NCI-H345 treated with DMSO at 0.1 percent for 48 hours (cell line): ENCODE results near the gene GPR152.
"Not testable (repeated sequence)": the region's sequence is repeated elsewhere in the genome, so short reads cannot be mapped to it uniquely, and the experiment has no call there.

Experiments used
- DNase-seq: peaks from one replicate; lab custom pipeline; 2025; ENCODE audit not compliant: unreplicated experiment; lab: John Stamatoyannopoulos, UW

Gene GPR152

GRCh38 chr11:67412495-67413179, 39.9 kb downstream of the GPR152 start:
- no peak for DNase-seq

GRCh38 chr11:67411785-67412152, 40.8 kb downstream of the GPR152 start:
- no peak for DNase-seq

GRCh38 chr11:67410984-67411784, 41.3 kb downstream of the GPR152 start:
- no peak for DNase-seq

GRCh38 chr11:67410369-67410831, 42.1 kb downstream of the GPR152 start:
- DNase-seq: no peak

GRCh38 chr11:67409781-67410368, 42.7 kb downstream of the GPR152 start:
- DNase-seq: no peak

GRCh38 chr11:67409261-67409666, 43.3 kb downstream of the GPR152 start:
- no peak for DNase-seq

- no peak for DNase-seq
Measured at GRCh38 chr11:67408437-67409200, 43.9 kb downstream of the GPR152 start.

- DNase-seq: no peak
Measured at GRCh38 chr11:67407688-67408163, 44.8 kb downstream of the GPR152 start.

- no peak for DNase-seq
Measured at GRCh38 chr11:67406969-67407687, 45.4 kb downstream of the GPR152 start.

GRCh38 chr11:67406420-67406968, 46.0 kb downstream of the GPR152 start:
- DNase-seq: no peak

GRCh38 chr11:67405688-67406339, 46.7 kb downstream of the GPR152 start:
- DNase-seq: no peak

- DNase-seq: no peak
Measured at GRCh38 chr11:67405196-67405567, 47.3 kb downstream of the GPR152 start.

- no peak for DNase-seq
Measured at GRCh38 chr11:67404515-67405195, 47.9 kb downstream of the GPR152 start.

- not testable (repeated sequence) for DNase-seq
Measured at GRCh38 chr11:67403085-67403484, 49.4 kb downstream of the GPR152 start.

- not testable (repeated sequence) for DNase-seq
Measured at GRCh38 chr11:67402192-67402839, 50.2 kb downstream of the GPR152 start.

GRCh38 chr11:67401495-67402191, 50.9 kb downstream of the GPR152 start, which contains the start of gene PPP1CA:
Gene PPP1CA (minus strand): TSS chr11:67401858. CDS start chr11:67401782, 76 bp downstream.
- DNase-seq: peak; percentile 74
